Measurements from ENCODE around the gene TPSG1. TPM values are rescaled to one million over a fixed set of nuclear protein-coding genes. Genes with fewer than 3 reads are reported as not detected.

TPSG1 gene
- total RNA-seq, 6 experiments from 2014 or later, result 0.20 to 0.43 (median 0.43) TPM; not detected in 3

- TF ChIP-seq, protein P1, sequence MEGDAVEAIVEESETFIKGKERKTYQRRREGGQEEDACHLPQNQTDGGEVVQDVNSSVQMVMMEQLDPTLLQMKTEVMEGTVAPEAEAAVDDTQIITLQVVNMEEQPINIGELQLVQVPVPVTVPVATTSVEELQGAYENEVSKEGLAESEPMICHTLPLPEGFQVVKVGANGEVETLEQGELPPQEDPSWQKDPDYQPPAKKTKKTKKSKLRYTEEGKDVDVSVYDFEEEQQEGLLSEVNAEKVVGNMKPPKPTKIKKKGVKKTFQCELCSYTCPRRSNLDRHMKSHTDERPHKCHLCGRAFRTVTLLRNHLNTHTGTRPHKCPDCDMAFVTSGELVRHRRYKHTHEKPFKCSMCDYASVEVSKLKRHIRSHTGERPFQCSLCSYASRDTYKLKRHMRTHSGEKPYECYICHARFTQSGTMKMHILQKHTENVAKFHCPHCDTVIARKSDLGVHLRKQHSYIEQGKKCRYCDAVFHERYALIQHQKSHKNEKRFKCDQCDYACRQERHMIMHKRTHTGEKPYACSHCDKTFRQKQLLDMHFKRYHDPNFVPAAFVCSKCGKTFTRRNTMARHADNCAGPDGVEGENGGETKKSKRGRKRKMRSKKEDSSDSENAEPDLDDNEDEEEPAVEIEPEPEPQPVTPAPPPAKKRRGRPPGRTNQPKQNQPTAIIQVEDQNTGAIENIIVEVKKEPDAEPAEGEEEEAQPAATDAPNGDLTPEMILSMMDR (IDR thresholded peaks at IDR 0.05), result no peak
- no peak for TF ChIP-seq POLR2A (IDR thresholded peaks at IDR 0.05)
- Histone ChIP-seq H3K4me3 (no peak overlapping the region), H3K36me3 (peaks cover 0 to 10% (median 0%) of the 10 kb centered on the region in 4 donors), H3K27ac (no peak overlapping the region), H3K4me1 (no peaks in the 10 kb centered on the region), H3K9me3 (no peaks in the 10 kb centered on the region), H3K27me3 (no peaks in the 10 kb centered on the region)
- 77% methylated on average over 13 of the region's 25 CpGs for WGBS (ENCODE audit: insufficient coverage, low coverage, low lambda C conversion rate, missing lambda C conversion rate)
- DNase-seq (no peak), ATAC-seq (no peak)
- intact Hi-C loops (cut with DNase I), result no loop called here
Observed at GRCh38 chr16:1213796-1214372, 11.2 kb downstream of the TPSG1 start.

- no peak overlapping the region for H3K4me3 ChIP-seq
- no peaks in the 10 kb centered on the region for H3K27me3 ChIP-seq
- TF ChIP-seq, protein P1 (IDR thresholded peaks at IDR 0.05), result no peak
- TF ChIP-seq POLR2A (IDR thresholded peaks at IDR 0.05), result no peak
- H3K9me3 ChIP-seq, result no peaks in the 10 kb centered on the region
- intact Hi-C loops (cut with DNase I), result no loop called here
- ATAC-seq, result no peak
- H3K4me1 ChIP-seq, result no peaks in the 10 kb centered on the region
- H3K27ac ChIP-seq, result no peak overlapping the region
- no CpG with 5 or more reads among the region's 8 CpGs for WGBS (ENCODE audit: insufficient coverage, low coverage, low lambda C conversion rate, missing lambda C conversion rate)
- peaks cover 0 to 10% (median 0%) of the 10 kb centered on the region in 4 donors for H3K36me3 ChIP-seq
- no peak for DNase-seq
Observed at GRCh38 chr16:1213231-1213630, 11.8 kb downstream of the TPSG1 start.

DNA sequence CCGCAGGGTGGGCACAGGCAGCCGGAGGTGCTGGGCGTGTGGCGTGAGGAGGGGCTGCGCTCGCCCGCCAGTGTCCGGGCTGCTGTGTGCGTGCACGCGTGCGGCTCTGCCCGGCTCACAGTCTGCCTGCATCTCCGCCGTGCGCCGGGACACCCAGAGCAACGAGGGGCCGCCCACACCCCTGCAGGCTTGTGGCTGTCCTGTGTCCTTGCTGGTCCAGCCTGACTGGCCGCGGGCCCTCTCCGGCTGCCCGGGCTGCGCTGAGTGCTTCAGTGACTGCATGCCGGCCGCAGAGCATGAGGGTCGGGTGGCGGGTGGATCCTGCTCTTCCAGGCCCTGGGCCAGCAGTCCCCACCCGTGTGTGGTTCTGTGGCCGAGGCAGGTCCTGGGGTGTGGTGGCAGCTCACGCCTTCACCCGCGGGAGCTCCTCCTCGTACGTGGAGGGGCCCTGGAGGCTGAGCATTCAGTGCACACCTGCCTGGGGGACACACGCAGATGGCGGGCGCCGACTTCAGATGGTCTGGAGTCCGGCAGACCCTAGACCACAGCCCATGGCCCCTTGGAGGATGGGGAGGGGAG is 12.4 kb downstream of the TPSG1 start:
- Histone ChIP-seq H3K36me3 (peaks cover 0 to 10% (median 0%) of the 10 kb centered on the region in 4 donors), H3K27ac (no peak overlapping the region), H3K9me3 (no peaks in the 10 kb centered on the region), H3K27me3 (no peaks in the 10 kb centered on the region), H3K4me3 (no peak overlapping the region), H3K4me1 (no peaks in the 10 kb centered on the region)
- ATAC-seq, result no peak
- no peak for DNase-seq
- TF ChIP-seq, protein P1 (IDR thresholded peaks at IDR 0.05), result no peak
- TF ChIP-seq POLR2A (IDR thresholded peaks at IDR 0.05), result no peak
- intact Hi-C loops (cut with DNase I), result no loop called here
- WGBS (ENCODE audit: insufficient coverage, low coverage, low lambda C conversion rate, missing lambda C conversion rate), result 100% methylated on average over 1 of the region's 40 CpGs

DNA sequence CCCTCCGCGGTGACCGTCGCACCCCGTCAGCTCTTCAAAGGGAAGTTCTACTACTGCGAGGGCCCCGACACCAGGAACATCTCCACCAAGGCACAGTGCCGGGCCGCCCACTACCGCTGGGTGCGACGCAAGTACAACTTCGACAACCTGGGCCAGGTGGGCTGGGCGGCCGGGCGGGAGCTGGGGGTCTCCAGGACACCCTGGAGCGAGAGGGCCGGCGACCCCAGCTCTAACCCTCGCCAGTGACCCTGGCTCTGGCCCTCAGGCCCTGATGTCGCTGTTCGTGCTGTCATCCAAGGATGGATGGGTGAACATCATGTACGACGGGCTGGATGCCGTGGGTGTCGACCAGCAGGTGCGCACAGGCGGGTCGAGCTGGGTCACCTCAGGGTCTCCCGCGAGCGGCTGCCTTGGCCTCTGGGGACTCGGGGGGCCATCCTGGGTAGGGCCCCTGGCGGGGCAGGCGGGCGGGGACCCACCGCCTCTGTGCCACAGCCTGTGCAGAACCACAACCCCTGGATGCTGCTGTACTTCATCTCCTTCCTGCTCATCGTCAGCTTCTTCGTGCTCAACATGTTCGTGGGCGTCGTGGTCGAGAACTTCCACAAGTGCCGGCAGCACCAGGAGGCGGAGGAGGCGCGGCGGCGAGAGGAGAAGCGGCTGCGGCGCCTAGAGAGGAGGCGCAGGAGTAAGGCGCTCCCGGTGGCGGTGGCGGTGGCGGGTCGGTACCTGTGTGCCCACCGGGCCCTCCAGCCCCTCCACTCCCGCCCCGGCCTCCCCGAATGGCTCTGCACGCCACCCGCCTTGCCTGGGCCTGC is 13.4 kb downstream of the TPSG1 start:
- intact Hi-C loops (cut with DNase I), result no loop called here
- DNase-seq (no peak), ATAC-seq (no peak)
- no peaks in the 10 kb centered on the region for H3K27me3 ChIP-seq
- no CpG with 5 or more reads among the region's 65 CpGs for WGBS (ENCODE audit: insufficient coverage, low coverage, low lambda C conversion rate, missing lambda C conversion rate)
- peaks cover 0 to 10% (median 0%) of the 10 kb centered on the region in 4 donors for H3K36me3 ChIP-seq
- no peaks in the 10 kb centered on the region for H3K9me3 ChIP-seq
- no peak overlapping the region for H3K4me3 ChIP-seq
- TF ChIP-seq POLR2A (IDR thresholded peaks at IDR 0.05), result no peak
- TF ChIP-seq, protein P1 (IDR thresholded peaks at IDR 0.05), result no peak
- no peaks in the 10 kb centered on the region for H3K4me1 ChIP-seq
- H3K27ac ChIP-seq, result no peak overlapping the region
